ENCODE measurements around the gene C7orf25.

DNA sequence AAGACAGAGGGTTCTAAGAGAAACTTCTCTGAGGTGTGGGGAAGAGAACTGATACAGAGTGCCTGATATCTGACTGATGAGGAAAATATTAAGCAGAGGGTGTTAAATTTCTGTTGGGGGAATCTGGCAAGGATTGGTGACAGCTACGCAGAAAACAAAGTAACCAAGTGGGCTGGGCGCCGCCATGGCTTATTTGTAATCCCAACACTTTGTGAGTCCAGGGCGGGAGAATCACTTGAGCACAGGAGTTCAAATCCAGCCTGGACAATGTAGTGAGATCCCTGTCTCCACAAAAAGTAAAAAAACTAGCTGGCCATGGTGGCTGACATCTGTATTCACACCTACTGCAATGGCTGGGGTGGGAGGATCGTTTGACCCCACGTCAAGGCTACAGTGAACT lies 2.1 kb upstream of the C7orf25 start:
- TF ChIP-seq NR3C1 (IDR thresholded peaks at IDR 0.05) (no peak), POLR2A (IDR thresholded peaks at IDR 0.05; ENCODE audit: low read length) (no peak), PHF8 (IDR thresholded peaks at IDR 0.05; ENCODE audit: borderline replicate concordance, low read depth) (no peak), RAD21 (conservative IDR thresholded peaks at IDR 0.05 in 1 of 2, IDR thresholded peaks at IDR 0.05 in 1 of 2) (no peak), KDM1A (IDR thresholded peaks at IDR 0.05; ENCODE audit: low read depth) (no peak), FOSL2 (IDR thresholded peaks at IDR 0.05) (no peak), FOSL2 (CRISPR knock-in tag; IDR thresholded peaks at IDR 0.05) (no peak), JUN (IDR thresholded peaks at IDR 0.05) (no peak), HOXA7 (CRISPR knock-in tag; IDR thresholded peaks at IDR 0.05) (no peak)
- TF ChIP-seq, protein P1, sequence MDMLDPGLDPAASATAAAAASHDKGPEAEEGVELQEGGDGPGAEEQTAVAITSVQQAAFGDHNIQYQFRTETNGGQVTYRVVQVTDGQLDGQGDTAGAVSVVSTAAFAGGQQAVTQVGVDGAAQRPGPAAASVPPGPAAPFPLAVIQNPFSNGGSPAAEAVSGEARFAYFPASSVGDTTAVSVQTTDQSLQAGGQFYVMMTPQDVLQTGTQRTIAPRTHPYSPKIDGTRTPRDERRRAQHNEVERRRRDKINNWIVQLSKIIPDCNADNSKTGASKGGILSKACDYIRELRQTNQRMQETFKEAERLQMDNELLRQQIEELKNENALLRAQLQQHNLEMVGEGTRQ (IDR thresholded peaks at IDR 0.05): no peak
- TF ChIP-seq, protein P2, sequence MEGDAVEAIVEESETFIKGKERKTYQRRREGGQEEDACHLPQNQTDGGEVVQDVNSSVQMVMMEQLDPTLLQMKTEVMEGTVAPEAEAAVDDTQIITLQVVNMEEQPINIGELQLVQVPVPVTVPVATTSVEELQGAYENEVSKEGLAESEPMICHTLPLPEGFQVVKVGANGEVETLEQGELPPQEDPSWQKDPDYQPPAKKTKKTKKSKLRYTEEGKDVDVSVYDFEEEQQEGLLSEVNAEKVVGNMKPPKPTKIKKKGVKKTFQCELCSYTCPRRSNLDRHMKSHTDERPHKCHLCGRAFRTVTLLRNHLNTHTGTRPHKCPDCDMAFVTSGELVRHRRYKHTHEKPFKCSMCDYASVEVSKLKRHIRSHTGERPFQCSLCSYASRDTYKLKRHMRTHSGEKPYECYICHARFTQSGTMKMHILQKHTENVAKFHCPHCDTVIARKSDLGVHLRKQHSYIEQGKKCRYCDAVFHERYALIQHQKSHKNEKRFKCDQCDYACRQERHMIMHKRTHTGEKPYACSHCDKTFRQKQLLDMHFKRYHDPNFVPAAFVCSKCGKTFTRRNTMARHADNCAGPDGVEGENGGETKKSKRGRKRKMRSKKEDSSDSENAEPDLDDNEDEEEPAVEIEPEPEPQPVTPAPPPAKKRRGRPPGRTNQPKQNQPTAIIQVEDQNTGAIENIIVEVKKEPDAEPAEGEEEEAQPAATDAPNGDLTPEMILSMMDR (IDR thresholded peaks at IDR 0.05): no peak
- TF ChIP-seq, protein P3, sequence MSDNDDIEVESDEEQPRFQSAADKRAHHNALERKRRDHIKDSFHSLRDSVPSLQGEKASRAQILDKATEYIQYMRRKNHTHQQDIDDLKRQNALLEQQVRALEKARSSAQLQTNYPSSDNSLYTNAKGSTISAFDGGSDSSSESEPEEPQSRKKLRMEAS (IDR thresholded peaks at IDR 0.05): no peak
- TF ChIP-seq, protein P4, sequence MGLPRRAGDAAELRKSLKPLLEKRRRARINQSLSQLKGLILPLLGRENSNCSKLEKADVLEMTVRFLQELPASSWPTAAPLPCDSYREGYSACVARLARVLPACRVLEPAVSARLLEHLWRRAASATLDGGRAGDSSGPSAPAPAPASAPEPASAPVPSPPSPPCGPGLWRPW (IDR thresholded peaks at IDR 0.05): no peak
- TF ChIP-seq, protein P5, sequence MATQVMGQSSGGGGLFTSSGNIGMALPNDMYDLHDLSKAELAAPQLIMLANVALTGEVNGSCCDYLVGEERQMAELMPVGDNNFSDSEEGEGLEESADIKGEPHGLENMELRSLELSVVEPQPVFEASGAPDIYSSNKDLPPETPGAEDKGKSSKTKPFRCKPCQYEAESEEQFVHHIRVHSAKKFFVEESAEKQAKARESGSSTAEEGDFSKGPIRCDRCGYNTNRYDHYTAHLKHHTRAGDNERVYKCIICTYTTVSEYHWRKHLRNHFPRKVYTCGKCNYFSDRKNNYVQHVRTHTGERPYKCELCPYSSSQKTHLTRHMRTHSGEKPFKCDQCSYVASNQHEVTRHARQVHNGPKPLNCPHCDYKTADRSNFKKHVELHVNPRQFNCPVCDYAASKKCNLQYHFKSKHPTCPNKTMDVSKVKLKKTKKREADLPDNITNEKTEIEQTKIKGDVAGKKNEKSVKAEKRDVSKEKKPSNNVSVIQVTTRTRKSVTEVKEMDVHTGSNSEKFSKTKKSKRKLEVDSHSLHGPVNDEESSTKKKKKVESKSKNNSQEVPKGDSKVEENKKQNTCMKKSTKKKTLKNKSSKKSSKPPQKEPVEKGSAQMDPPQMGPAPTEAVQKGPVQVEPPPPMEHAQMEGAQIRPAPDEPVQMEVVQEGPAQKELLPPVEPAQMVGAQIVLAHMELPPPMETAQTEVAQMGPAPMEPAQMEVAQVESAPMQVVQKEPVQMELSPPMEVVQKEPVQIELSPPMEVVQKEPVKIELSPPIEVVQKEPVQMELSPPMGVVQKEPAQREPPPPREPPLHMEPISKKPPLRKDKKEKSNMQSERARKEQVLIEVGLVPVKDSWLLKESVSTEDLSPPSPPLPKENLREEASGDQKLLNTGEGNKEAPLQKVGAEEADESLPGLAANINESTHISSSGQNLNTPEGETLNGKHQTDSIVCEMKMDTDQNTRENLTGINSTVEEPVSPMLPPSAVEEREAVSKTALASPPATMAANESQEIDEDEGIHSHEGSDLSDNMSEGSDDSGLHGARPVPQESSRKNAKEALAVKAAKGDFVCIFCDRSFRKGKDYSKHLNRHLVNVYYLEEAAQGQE (IDR thresholded peaks at IDR 0.05): no peak
- TF ChIP-seq, protein P6, sequence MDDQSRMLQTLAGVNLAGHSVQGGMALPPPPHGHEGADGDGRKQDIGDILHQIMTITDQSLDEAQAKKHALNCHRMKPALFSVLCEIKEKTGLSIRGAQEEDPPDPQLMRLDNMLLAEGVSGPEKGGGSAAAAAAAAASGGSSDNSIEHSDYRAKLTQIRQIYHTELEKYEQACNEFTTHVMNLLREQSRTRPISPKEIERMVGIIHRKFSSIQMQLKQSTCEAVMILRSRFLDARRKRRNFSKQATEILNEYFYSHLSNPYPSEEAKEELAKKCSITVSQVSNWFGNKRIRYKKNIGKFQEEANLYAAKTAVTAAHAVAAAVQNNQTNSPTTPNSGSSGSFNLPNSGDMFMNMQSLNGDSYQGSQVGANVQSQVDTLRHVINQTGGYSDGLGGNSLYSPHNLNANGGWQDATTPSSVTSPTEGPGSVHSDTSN (IDR thresholded peaks at IDR 0.05): no peak
